Measurements from ENCODE around the gene MTHFS. TPM values are rescaled to one million over a fixed set of nuclear protein-coding genes. Genes with fewer than 3 reads are reported as not detected.

Gene MTHFS
- total RNA-seq = 10 to 100 TPM in 2 of 3 donors, 1 to 10 TPM in 1; 7.0 to 10.8 (median 10.5) TPM
- 21.9 TPM for total RNA-seq (2013)

DNA sequence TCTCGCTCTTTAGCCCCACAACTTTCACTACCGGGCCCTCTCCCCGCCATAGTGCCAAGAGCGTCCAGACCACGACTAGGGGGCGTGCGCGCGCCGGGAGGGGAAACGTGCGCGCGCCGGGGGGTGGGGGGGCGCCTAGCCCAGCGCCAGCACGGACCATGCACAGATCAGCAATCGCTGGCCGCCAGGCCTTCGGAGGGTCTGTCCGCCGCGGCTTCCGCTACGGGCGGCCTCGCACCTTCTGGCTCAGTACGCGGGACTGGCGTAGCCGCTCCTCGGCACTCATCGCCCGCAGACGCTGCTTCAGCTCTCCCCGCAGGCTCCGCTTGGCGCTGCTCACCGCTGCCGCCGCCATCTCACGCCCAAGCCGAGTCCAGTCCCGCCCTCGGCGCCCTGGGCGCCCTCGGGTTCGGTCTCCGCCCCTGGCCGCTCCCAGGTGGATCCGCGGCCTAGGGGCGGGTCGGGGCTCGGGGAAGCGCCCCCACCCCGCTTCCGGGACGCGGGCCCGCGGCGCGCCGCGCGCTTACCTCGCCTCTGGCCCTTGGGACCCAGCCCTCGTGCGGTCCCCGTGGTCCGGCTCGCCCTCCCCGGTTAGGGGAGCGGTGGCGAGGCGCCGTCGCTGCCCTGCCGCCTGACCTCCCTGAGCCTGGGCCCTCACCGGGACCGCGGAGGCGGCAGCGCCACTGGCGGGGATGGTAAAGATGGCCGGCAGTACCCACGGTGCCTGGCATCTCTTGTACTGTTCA, at the start of gene MTHFS:
MTHFS (minus strand) TSS at position 381 of the 746 bp plus-strand sequence; CDS start at position 355, 26 bp downstream.
- peaks cover 17 to 34% of the 10 kb centered on the region in 2 donors for H3K4me1 Mint-ChIP-seq
- Histone ChIP-seq H3K36me3 (ENCODE audit: control insufficient read depth, insufficient read depth, low read length) (peaks cover 6% of the 10 kb centered on the region), H3K9me3 (ENCODE audit: control insufficient read depth, insufficient read depth, low read length) (no peaks in the 10 kb centered on the region), H3K27ac (ENCODE audit: low read length) (peak within 1 kb of the TSS; percentile 93), H3K27me3 (ENCODE audit: control insufficient read depth, insufficient read depth, low read length) (no peaks in the 10 kb centered on the region), H3K4me3 (ENCODE audit: low read length) (peak within 1 kb of the TSS; percentile 54), H3K4me1 (ENCODE audit: control insufficient read depth, insufficient read depth, low read length) (peaks cover 17% of the 10 kb centered on the region)
- ATAC-seq (peak; percentile 80 to 92 (median 85)), DNase-seq (peak; percentile 71 to 90)
- TF ChIP-seq, protein P1, sequence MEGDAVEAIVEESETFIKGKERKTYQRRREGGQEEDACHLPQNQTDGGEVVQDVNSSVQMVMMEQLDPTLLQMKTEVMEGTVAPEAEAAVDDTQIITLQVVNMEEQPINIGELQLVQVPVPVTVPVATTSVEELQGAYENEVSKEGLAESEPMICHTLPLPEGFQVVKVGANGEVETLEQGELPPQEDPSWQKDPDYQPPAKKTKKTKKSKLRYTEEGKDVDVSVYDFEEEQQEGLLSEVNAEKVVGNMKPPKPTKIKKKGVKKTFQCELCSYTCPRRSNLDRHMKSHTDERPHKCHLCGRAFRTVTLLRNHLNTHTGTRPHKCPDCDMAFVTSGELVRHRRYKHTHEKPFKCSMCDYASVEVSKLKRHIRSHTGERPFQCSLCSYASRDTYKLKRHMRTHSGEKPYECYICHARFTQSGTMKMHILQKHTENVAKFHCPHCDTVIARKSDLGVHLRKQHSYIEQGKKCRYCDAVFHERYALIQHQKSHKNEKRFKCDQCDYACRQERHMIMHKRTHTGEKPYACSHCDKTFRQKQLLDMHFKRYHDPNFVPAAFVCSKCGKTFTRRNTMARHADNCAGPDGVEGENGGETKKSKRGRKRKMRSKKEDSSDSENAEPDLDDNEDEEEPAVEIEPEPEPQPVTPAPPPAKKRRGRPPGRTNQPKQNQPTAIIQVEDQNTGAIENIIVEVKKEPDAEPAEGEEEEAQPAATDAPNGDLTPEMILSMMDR (IDR thresholded peaks at IDR 0.05) = peak; percentile 38
- H3K9me3 Mint-ChIP-seq = no peaks in the 10 kb centered on the region
- no peaks in the 10 kb centered on the region for H3K27me3 Mint-ChIP-seq (ENCODE audit: low read depth in 2 of 2)
- under 1% methylated on average over 90 of the region's 90 CpGs for WGBS (ENCODE audit: insufficient coverage)
- H3K4me3 Mint-ChIP-seq = peak within 1 kb of the TSS; percentile 97
- intact Hi-C loops (cut with micrococcal nuclease) = loop anchor here (1.0 to 10.0 kb wide), 3 partner anchors 26 to 178 kb away; no protein-coding TSS in a partner anchor
- H3K36me3 Mint-ChIP-seq = no peaks in the 10 kb centered on the region
- peak within 1 kb of the TSS; percentile 95 to 96 for H3K27ac Mint-ChIP-seq

DNA sequence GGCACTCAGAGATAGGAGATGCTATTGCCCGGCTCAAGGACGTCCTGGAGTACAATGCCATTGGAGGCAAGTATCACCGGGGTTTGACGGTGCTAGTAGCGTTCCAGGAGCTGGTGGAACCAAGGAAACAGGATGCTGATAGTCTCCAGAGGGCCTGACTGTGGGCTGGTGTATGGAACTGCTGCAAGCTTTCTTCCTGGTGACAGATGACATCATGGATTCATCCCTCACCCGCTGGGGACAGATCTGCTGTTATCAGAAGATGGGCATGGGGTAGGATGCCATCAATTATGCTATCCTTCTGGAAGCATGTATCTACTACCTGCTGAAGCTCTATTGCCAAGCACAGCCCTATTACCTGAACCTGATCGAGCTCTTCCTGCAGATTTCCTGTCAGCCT, 47.8 kb upstream of the MTHFS start:
- no peaks in the 10 kb centered on the region for H3K36me3 Mint-ChIP-seq
- no peaks in the 10 kb centered on the region for H3K9me3 Mint-ChIP-seq
- DNase-seq (no peak), ATAC-seq (no peak)
- no peak overlapping the region for H3K27ac Mint-ChIP-seq
- Histone ChIP-seq H3K27ac (ENCODE audit: low read length) (no peak overlapping the region), H3K4me3 (ENCODE audit: low read length) (no peak overlapping the region), H3K4me1 (ENCODE audit: control insufficient read depth, insufficient read depth, low read length) (no peaks in the 10 kb centered on the region), H3K9me3 (ENCODE audit: control insufficient read depth, insufficient read depth, low read length) (no peaks in the 10 kb centered on the region), H3K27me3 (ENCODE audit: control insufficient read depth, insufficient read depth, low read length) (no peaks in the 10 kb centered on the region), H3K36me3 (ENCODE audit: control insufficient read depth, insufficient read depth, low read length) (no peaks in the 10 kb centered on the region)
- intact Hi-C loops (cut with micrococcal nuclease) = no loop called here
- H3K27me3 Mint-ChIP-seq (ENCODE audit: low read depth in 2 of 2) = peaks cover 2 to 14% of the 10 kb centered on the region in 2 donors
- no peak overlapping the region for H3K4me3 Mint-ChIP-seq
- H3K4me1 Mint-ChIP-seq = no peaks in the 10 kb centered on the region
- 94% methylated on average over 7 of the region's 7 CpGs for WGBS (ENCODE audit: insufficient coverage)
- TF ChIP-seq, protein P1 (IDR thresholded peaks at IDR 0.05) = no peak

DNA sequence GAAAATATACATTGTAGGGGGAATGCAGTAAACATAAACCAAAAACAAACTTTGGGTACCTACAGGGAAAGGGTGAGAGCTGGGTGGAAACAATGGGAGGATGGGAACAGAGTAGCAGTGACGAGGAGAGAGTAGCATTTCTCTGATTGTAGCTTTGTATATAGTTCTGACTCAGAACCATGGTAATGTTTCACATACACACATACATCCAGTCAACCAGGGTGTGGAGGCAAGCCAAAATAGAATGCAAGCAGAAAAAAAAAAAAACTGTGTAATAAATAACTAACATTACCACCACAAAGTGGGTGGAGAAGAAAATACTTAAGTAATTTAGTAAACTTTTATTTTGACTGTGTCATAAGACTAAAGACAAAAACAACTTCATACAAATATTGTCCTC, 47.0 kb upstream of the MTHFS start:
- H3K27me3 Mint-ChIP-seq (ENCODE audit: low read depth in 2 of 2) = peaks cover 8 to 21% of the 10 kb centered on the region in 2 donors
- no CpG with 5 or more reads among the region's 1 CpG for WGBS (ENCODE audit: insufficient coverage)
- Histone ChIP-seq H3K9me3 (ENCODE audit: control insufficient read depth, insufficient read depth, low read length) (no peaks in the 10 kb centered on the region), H3K4me1 (ENCODE audit: control insufficient read depth, insufficient read depth, low read length) (no peaks in the 10 kb centered on the region), H3K27me3 (ENCODE audit: control insufficient read depth, insufficient read depth, low read length) (no peaks in the 10 kb centered on the region), H3K4me3 (ENCODE audit: low read length) (no peak overlapping the region), H3K27ac (ENCODE audit: low read length) (no peak overlapping the region), H3K36me3 (ENCODE audit: control insufficient read depth, insufficient read depth, low read length) (no peaks in the 10 kb centered on the region)
- no peak for ATAC-seq
- intact Hi-C loops (cut with micrococcal nuclease) = no loop called here
- no peak overlapping the region for H3K4me3 Mint-ChIP-seq
- DNase-seq = no peak
- no peak overlapping the region for H3K27ac Mint-ChIP-seq
- TF ChIP-seq, protein P1 (IDR thresholded peaks at IDR 0.05) = no peak
- no peaks in the 10 kb centered on the region for H3K36me3 Mint-ChIP-seq
- H3K4me1 Mint-ChIP-seq = no peaks in the 10 kb centered on the region
- H3K9me3 Mint-ChIP-seq = no peaks in the 10 kb centered on the region
